Smooth muscle cell of the pulmonary artery (primary cell): ENCODE data around the gene CDK1. TPM values are rescaled to one million over a fixed set of nuclear protein-coding genes. Genes with fewer than 3 reads are reported as not detected.

ENCODE experiments used
- total RNA-seq: library from RNA; depleted of rRNA; stranded (reverse); fragments of >200 nt; gene quantifications from 2 replicates; pipeline ENCODE4 v1.2.3, GENCODE V29; 2014

The CDK1 gene
- 4.7 and 18.5 TPM in 2 replicates for total RNA-seq

GRCh38 chr10:60778214-60778970, at the start of gene CDK1:
Gene CDK1, plus strand, starts transcription at chr10:60778478. Its CDS starts 1,688 bp downstream, at chr10:60780166.

Other genes with a start within 250 kb of the CDK1 start
- 13.7 and 15.8 TPM in 2 replicates for gene RHOBTB1, start 165.7 kb downstream of the CDK1 start, total RNA-seq